Endothelial cell of umbilical vein (primary cell): ENCODE data around the gene RARRES1. TPM values are rescaled to one million over a fixed set of nuclear protein-coding genes. Genes with fewer than 3 reads are reported as not detected.

Source experiments
- BruUV-seq: library from RNA; stranded (reverse); fragments of 400-500 nt; replicated peaks from 2 replicates; lab custom pipeline; 2021; lab: Mats Ljungman, UMichigan
- CTCF ChIA-PET: fragments of 300-600, 350-600 bp; sonication (Branson Sonifier 250); formaldehyde crosslinking; loops from one replicate; lab custom pipeline; 2021; ENCODE audit warnings: antibody characterized with exemption, inconsistent platforms; lab: Charles Lee
- POLR2A ChIA-PET: fragments of 300-600, 350-600 bp; sonication (Branson Sonifier 250); formaldehyde crosslinking; loops from one replicate; lab custom pipeline; 2021; ENCODE audit warnings: antibody characterized with exemption, inconsistent platforms; lab: Charles Lee
- DNase-seq: peaks from one replicate; pipeline ENCODE4 v3.0.0-alpha.2; 2011; ENCODE audit warnings: low read depth, low spot score
- FAIRE-seq: peaks from 2 replicates; lab custom pipeline; 2011; peaks lifted over from hg19 to GRCh38; lab: Jason Lieb, UNC
- H2AFZ ChIP-seq: 2 replicates; pipeline ENCODE4 v1.6.0; 2012; ENCODE audit warnings: low read depth, low read length, control low read depth, inconsistent platforms
- H3K27ac ChIP-seq: 2 replicates; pipeline ENCODE4 v1.5.1; 2011; ENCODE audit warnings: low read depth, mild to moderate bottlenecking, control low read depth, low read length, moderate library complexity; ENCODE audit not compliant: insufficient read depth
- H3K27me3 ChIP-seq, 2 experiments: 2 replicates each; pipeline versions ENCODE4 v1.6.0 to v1.6.1; 2011; ENCODE audit warnings: low read length in 2 of 2, mixed read lengths in 1 of 2; ENCODE audit not compliant: control insufficient read depth in 2 of 2, insufficient read depth in 2 of 2
- H3K36me3 ChIP-seq, 2 experiments: 2 replicates in 1 of 2; 3 replicates in 1 of 2; pipeline ENCODE4 v1.5.1; 2011; ENCODE audit warnings: low read length in 2 of 2, mild to moderate bottlenecking in 1 of 2, moderate library complexity in 1 of 2; ENCODE audit not compliant: control insufficient read depth in 2 of 2, insufficient read depth in 2 of 2; ENCODE audit errors: extremely low read depth in 1 of 2
- H3K4me1 ChIP-seq: 3 replicates; pipeline ENCODE4 v1.5.1; 2011; ENCODE audit warnings: mild to moderate bottlenecking, low read length; ENCODE audit not compliant: control insufficient read depth, insufficient read depth; ENCODE audit errors: extremely low read depth
- H3K4me2 ChIP-seq: 2 replicates; pipeline ENCODE4 v1.6.1; 2011; ENCODE audit warnings: low read length, control low read depth, mixed read lengths; ENCODE audit not compliant: insufficient read depth
- H3K4me3 ChIP-seq, 3 experiments: fragments of 200-600 bp in 1 of 3; sonication (generic), shearing (Covaris generic) in 1 of 3; replicated peaks in 1 of 3; 2 replicates each; pipeline ENCODE4 v1.5.1; 2011 to 2016; ENCODE audit warnings: control low read depth in 3 of 3, low read length in 3 of 3, mild to moderate bottlenecking in 2 of 3, inconsistent platforms in 1 of 3, low read depth in 1 of 3, moderate library complexity in 1 of 3; ENCODE audit not compliant: insufficient read depth in 1 of 3
- H3K79me2 ChIP-seq: 2 replicates; pipeline ENCODE4 v1.6.0; 2012; ENCODE audit warnings: low read length, inconsistent platforms; ENCODE audit not compliant: control insufficient read depth, insufficient read depth
- H3K9ac ChIP-seq: replicated peaks from 2 replicates; pipeline ENCODE3; 2011; ENCODE audit warnings: low read length, control low read depth; ENCODE audit not compliant: insufficient read depth; ENCODE audit errors: extremely low read depth
- H3K9me1 ChIP-seq: replicated peaks from 3 replicates; pipeline ENCODE4 v1.6.0; 2011; ENCODE audit warnings: mild to moderate bottlenecking, low read length; ENCODE audit not compliant: control insufficient read depth, insufficient read depth; ENCODE audit errors: extremely low read depth
- H3K9me3 ChIP-seq: replicated peaks from 2 replicates; pipeline ENCODE4 v1.5.1; 2012; ENCODE audit warnings: low read length, inconsistent platforms; ENCODE audit not compliant: control insufficient read depth, insufficient read depth
- H4K20me1 ChIP-seq: replicated peaks from 2 replicates; pipeline ENCODE3; 2011; ENCODE audit warnings: mild to moderate bottlenecking, low read length; ENCODE audit not compliant: control insufficient read depth, insufficient read depth; ENCODE audit errors: extremely low read depth
- CTCF ChIP-seq, 2 donors: IDR thresholded peaks; 1 replicate in 1 of 2; 2 replicates in 1 of 2; pipeline ENCODE4 v1.5.1; 2011; ENCODE audit warnings: low read length in 2 of 2, mild to moderate bottlenecking in 2 of 2, moderate library complexity in 2 of 2, control low read depth in 1 of 2, inconsistent platforms in 1 of 2, low read depth in 1 of 2; ENCODE audit not compliant: insufficient read depth in 1 of 2; ENCODE audit errors: extremely low read depth in 1 of 2
- EZH2 ChIP-seq: IDR thresholded peaks from 2 replicates; pipeline ENCODE4 v1.6.1; 2012; ENCODE audit warnings: borderline replicate concordance, low read depth, mild to moderate bottlenecking, moderate library complexity, low read length, inconsistent platforms; ENCODE audit not compliant: severe bottlenecking
- FOS ChIP-seq: IDR thresholded peaks from 2 replicates; pipeline ENCODE4 v1.6.1; 2011; ENCODE audit warnings: mild to moderate bottlenecking, low read length, moderate library complexity, borderline replicate concordance; ENCODE audit not compliant: insufficient read depth
- GATA2 ChIP-seq: IDR thresholded peaks from 2 replicates; pipeline ENCODE4 v1.7.0; 2011; ENCODE audit warnings: low read depth, mild to moderate bottlenecking, moderate library complexity, mixed read lengths, low read length; ENCODE audit not compliant: insufficient read length, insufficient read depth
- JUN ChIP-seq: IDR thresholded peaks from 2 replicates; pipeline ENCODE4 v1.6.1; 2011; ENCODE audit warnings: borderline replicate concordance, low read depth; ENCODE audit not compliant: insufficient read length, insufficient read depth
- MAX ChIP-seq: IDR thresholded peaks from 2 replicates; pipeline ENCODE4 v1.6.1; 2011; ENCODE audit not compliant: insufficient read depth, insufficient read length
- MYC ChIP-seq: IDR thresholded peaks from one replicate; pipeline ENCODE4 v1.6.1; 2011; ENCODE audit warnings: mild to moderate bottlenecking, low read depth, low read length
- POLR2A ChIP-seq: IDR thresholded peaks from 2 replicates; pipeline ENCODE4 v1.6.1; 2012; ENCODE audit warnings: low read depth, mild to moderate bottlenecking, control low read depth, low read length
- POLR2AphosphoS5 ChIP-seq: IDR thresholded peaks from 2 replicates; pipeline ENCODE4 v1.6.1; 2012; ENCODE audit warnings: low read depth, mild to moderate bottlenecking, control low read depth, low read length, moderate library complexity; ENCODE audit not compliant: insufficient read depth
- dilution Hi-C: fragments of 300-500 bp; cut with MboI; formaldehyde crosslinking; loops from one replicate; pipeline ENCODE4 v1.15.0; 2019; ENCODE audit warnings: low sequenced_read_pairs; ENCODE audit not compliant: extremely low pct_ligation_motif_present
- intact Hi-C: fragments of 100-400 bp; cut with micrococcal nuclease; formaldehyde crosslinking; loops from one replicate; pipeline ENCODE4 v1.10.0; 2022
- polyA plus RNA-seq, 4 experiments: library from polyadenylated mRNA; depleted of rRNA in 3 of 4; stranded (reverse) in 3 of 4; unstranded in 1 of 4; fragments of >200 nt; gene quantifications; 2 replicates each; pipeline versions ENCODE4 v1.2.1 to v1.2.3, GENCODE V29; 2011 to 2012; ENCODE audit warnings: missing spikeins in 1 of 4
- total RNA-seq: library from RNA; stranded (reverse); gene quantifications from 2 replicates; pipeline ENCODE4 v1.2.3, GENCODE V29; 2021

The RARRES1 gene
- total and polyA plus RNA-seq, 2 donors (not counting 3 experiments of a cell fraction or from before 2014, with no cell fraction given): 0.98 to 1.5 TPM

GRCh38 chr3:158743664-158744566 lies 11.7 kb upstream of the RARRES1 start:
- dilution Hi-C loops: no loop called here
- no peaks in the 10 kb centered on the region for H3K9me1 ChIP-seq
- H2AFZ ChIP-seq: no peak overlapping the region
- H3K9ac ChIP-seq: no peak overlapping the region
- H3K36me3 ChIP-seq: no peaks in the 10 kb centered on the region
- no TSS peak for BruUV-seq
- no peak for FAIRE-seq
- no peaks in the 10 kb centered on the region for H4K20me1 ChIP-seq
- H3K27me3 ChIP-seq: no peaks in the 10 kb centered on the region
- no peak for TF ChIP-seq GATA2
- no peak for TF ChIP-seq JUN
- TF ChIP-seq MYC: no peak
- TF ChIP-seq EZH2: no peak
- TF ChIP-seq FOS: no peak
- no peak for TF ChIP-seq POLR2A
- TF ChIP-seq POLR2AphosphoS5: no peak
- TF ChIP-seq MAX: no peak
- TF ChIP-seq CTCF (IDR thresholded peaks at IDR 0.05; ENCODE audit: extremely low read depth in 1 of 2, insufficient read depth in 1 of 2, low read depth in 1 of 2, low read length in 2 of 2): no peak
- no peaks in the 10 kb centered on the region for H3K9me3 ChIP-seq
- ChIA-PET POLR2A (no interaction called here), CTCF (interaction anchor here (0.8 to 1.5 kb wide), 4 partner anchors 9 to 84 kb away, joined by 3 to 9 read pairs (median 6); partner anchors contain the start of gene LXN)
- H3K27ac ChIP-seq: no peak overlapping the region
- no peak overlapping the region for H3K4me3 ChIP-seq
- no peaks in the 10 kb centered on the region for H3K79me2 ChIP-seq
- H3K4me1 ChIP-seq: peaks cover 4% of the 10 kb centered on the region
- H3K4me2 ChIP-seq: no peak overlapping the region
- intact Hi-C loops: no loop called here
- no peak for DNase-seq
